Activated CD4-positive, alpha-beta T cell treated with anti-CD3 and anti-CD28 coated beads for 48 hours (primary cell): ENCODE results near the gene NCS1.

Source experiments
- DNase-seq: peaks from one replicate; pipeline ENCODE4 v3.0.0-alpha.2; 2020

NCS1 gene

DNA sequence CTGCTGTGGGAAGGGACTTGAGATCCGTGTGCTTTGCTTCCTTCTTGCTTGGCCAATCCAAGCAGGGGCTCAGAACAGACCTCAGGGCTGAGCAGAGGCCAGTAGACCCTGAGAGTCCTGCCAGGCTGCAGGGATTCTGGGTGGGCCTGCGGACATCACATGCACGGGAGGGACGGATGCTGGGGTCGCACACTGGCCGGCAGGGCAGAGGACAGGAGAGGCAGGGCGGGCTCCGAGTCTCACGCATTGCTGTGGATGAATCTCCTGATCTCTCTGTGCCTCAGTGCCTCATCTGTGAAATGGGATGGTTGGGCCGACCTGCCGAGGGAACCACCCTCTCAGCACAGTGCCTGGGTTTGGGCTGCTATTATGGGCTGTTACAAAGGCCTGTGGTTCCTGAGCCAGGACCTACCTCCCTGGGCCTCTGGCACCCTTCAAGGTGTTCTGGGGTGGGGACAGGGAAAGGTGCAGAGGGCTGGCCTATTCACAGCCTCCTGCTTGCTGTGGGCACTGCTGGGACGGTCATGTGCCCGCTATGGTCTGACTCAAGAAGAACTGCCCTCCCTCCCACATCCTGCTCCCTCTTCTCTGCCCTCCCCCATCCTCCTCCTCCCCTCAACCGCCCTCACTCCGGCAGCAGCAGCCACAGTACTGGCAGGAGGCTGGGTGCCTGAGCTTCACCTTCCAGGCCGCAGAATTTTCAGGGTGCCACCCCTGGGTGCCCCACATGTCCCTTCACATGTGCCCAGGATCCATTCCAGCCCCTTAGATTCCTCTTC, 43.3 kb downstream of the NCS1 start:
- no peak for DNase-seq

DNA sequence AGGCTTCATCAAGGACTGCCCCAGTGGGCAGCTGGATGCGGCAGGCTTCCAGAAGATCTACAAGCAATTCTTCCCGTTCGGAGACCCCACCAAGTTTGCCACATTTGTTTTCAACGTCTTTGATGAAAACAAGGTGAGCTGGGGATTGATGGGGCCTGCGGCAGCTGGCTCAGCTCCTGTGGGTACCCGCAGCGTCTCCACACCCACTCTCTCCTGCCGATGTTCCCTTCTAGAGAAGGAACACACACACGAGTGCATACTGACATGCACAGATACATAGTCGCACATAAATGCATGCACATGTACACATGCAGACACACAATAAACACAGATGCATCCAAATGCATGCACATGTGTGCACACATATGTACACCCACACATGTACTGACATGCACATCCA, 45.6 kb downstream of the NCS1 start:
- DNase-seq = no peak

DNA sequence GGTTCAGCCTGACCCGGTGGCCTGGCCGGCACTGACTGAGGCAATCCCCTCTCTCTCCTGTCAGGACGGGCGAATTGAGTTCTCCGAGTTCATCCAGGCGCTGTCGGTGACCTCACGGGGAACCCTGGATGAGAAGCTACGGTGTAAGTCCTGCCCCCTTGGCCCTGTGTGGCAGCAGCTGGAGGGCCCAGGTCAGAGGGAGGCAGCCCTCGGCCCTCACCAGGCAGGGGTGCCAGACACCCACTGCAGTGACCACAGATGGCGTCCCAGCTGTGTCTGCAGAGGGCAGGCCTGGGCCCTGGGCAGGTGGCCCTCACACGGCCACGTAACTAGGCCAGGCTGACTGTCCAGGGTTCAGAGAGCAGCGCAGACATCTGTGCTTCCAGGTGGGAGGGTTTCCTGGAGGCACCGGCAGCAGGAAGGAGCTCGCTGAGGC, 47.5 kb downstream of the NCS1 start:
- no peak for DNase-seq

DNA sequence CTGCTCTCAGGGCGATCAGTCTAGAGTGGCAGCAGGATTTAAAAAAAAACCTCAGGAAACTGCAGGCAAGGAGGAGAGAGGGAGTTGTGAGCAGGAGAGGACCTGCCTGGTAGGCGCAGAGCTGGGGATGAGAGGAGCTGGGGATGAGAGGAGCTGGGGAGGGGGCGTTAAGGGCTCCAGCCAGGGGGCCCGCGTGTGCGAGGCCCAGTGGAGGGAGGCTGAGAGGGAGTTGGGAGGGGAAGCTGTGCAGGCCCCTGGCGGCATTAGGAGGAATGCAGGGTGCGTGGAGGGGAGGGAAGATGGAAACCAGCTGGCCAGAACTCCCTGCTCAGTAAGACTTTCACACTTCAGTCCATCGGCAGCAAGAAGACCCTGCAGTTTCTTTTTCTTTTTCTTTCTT, 48.1 kb downstream of the NCS1 start:
- DNase-seq = no peak

- no peak for DNase-seq
Measured at GRCh38 chr9:130222833-130223232, 50.6 kb downstream of the NCS1 start.

GRCh38 chr9:130225071-130225470, 52.9 kb downstream of the NCS1 start:
- DNase-seq = no peak

GRCh38 chr9:130225586-130225985, 53.4 kb downstream of the NCS1 start:
- no peak for DNase-seq

- no peak for DNase-seq
Measured at GRCh38 chr9:130226112-130226511, 53.9 kb downstream of the NCS1 start.

DNA sequence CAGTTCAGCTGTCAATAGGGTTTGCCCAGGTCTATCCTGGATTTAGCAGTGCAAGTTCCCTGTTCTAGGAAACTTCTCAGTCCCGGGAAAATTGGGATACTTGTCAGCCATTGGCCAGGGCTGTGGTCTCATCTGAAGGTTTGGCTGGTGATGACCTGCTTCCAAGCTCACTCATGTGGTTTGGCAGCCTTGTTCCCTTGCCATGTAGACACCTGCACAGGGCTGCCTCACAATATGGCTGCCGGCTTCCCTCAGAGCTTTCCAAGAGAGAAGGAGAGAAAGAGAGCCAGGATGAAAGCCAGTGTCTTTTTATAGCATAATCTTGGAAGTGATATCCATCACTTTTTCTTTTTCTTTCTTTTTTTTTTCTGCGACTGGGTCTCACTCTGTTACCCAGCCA, 55.6 kb downstream of the NCS1 start:
- no peak for DNase-seq

GRCh38 chr9:130229759-130230158, 57.6 kb downstream of the NCS1 start:
- no peak for DNase-seq

GRCh38 chr9:130230631-130231030, 58.4 kb downstream of the NCS1 start:
- no peak for DNase-seq

GRCh38 chr9:130232899-130233586, 60.8 kb downstream of the NCS1 start:
- no peak for DNase-seq

DNA sequence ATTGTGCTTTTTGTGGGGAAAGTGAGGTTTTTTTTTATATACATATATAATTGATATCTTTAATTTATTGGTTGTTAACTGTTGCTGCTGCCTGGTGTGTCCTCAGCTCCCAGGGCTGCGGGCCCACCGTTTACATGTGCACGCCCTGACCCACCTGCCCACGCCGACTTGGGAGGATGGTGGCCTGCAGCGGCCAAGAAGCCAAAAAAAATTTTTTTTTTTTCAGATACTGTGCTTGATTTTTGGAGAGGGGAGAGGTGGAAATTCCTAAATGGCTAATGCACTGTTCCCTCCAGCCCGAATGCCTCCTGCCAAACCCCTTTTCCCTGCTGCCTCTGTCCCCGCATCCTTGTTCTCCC, 61.4 kb downstream of the NCS1 start:
- no peak for DNase-seq

- no peak for DNase-seq
Measured at GRCh38 chr9:130234340-130235260, 62.4 kb downstream of the NCS1 start.

- DNase-seq = peak; percentile 77
Measured at GRCh38 chr9:130235558-130236435, 63.6 kb downstream of the NCS1 start.

DNA sequence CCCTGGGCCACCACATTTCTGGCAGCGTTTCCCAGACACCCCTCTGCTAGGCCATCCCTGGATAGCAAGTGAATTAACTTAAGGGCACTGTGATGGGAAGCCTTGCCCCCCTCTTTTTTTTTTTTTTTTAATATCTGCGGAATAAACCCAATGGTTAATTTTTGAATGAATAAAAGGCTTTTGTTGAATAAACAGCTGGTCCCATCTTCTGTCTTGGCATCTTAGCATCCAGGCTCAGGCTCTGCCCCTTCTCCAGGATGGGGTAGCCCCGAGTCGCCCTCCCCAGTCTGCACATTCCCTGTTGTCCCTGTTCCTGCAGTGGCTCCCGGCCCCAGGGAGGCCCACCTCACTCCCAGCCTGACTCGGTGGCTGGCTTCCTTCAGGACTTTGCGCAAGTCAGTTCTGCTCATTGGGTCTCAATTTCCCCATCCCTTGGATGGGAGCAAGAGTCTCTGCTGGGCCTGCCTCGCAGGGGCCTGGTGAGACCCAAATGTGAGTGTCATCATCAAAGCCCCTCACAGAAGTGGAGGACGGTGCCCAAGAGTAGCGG, 64.3 kb downstream of the NCS1 start:
- no peak for DNase-seq

GRCh38 chr9:130237076-130237475, 64.9 kb downstream of the NCS1 start:
- DNase-seq = no peak

- DNase-seq = no peak
Measured at GRCh38 chr9:130237763-130238524, 65.7 kb downstream of the NCS1 start.

DNA sequence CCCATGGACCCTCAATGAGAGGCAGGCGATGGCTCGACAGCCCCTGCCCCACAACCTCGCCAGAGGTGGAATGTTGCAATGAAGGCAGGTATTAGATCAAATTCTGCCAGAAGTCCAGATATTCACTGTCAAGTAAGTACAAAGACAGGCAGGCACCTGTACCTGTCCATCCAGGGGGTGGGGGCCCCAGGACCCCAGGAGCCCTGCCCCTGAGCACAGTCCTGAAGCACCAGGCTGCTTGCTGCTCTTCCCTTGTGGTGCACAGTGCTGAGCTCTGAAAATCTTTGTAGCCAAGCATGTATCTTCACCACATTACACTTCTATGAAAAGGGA, 67.1 kb downstream of the NCS1 start:
- no peak for DNase-seq

GRCh38 chr9:130239741-130240241, 67.6 kb downstream of the NCS1 start:
- DNase-seq = peak; percentile 74
